Measurements from ENCODE around the gene FEN1. TPM values are rescaled to one million over a fixed set of nuclear protein-coding genes. Genes with fewer than 3 reads are reported as not detected.

Gene FEN1
- total and polyA plus RNA-seq, 2 of the 13 experiments (the other 11 are each of a cell fraction or from before 2014, with no cell fraction given) = 12.4 to 102 TPM

DNA sequence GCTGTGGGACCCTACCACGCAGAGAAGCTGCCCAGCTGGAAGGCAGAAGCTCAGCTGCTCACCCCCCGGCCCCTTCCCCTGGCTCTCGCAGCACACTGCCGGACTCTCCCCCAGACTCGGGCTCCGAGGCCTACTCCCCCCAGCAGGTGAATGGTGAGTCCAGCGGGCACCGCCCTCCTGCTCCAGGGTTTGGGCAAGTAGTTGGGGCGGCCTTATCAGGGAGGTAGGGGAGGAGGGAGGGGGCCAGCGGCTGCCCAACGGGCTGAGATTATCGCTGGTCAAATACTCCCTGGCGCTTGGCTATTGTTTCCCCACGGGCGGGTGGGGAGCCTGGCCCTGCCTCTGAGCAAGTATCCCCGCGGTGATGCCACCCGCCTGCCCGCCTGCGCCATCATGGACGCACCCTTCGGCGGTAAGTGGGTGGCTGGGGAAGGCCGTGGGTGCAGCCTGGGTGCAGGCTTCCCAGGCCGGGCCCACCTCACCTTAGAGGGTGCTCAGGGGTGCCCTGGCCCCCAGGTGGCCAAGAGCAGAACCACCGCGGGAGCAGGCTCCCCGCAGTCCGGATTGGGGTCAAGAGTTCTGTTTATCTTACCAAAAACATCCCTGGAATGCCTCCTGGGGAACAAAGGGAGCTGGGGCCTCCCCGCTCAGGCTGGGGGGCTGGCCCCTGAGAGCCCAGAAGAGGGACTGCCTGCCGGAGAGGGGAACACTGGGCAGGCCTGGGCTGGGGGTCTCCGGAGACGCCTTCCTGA lies 23.4 kb upstream of the FEN1 start (continued):
- TF ChIP-seq HMG20B (CRISPR knock-in tag; conservative IDR thresholded peaks at IDR 0.05) (no peak), ZNF660 (CRISPR knock-in tag; IDR thresholded peaks at IDR 0.05; ENCODE audit: borderline replicate concordance, low read depth) (no peak), ZBTB44 (CRISPR knock-in tag; IDR thresholded peaks at IDR 0.05) (0 out of 2 replicates have a peak, but pooled peaks have one; percentile 49), ZNF816 (CRISPR knock-in tag; IDR thresholded peaks at IDR 0.05; ENCODE audit: borderline replicate concordance) (no peak), ATF7 (IDR thresholded peaks at IDR 0.05) (no peak), ATF7 (CRISPR knock-in tag; IDR thresholded peaks at IDR 0.05) (no peak), HINFP (CRISPR knock-in tag; IDR thresholded peaks at IDR 0.05; ENCODE audit: low read depth) (no peak), ZFP62 (CRISPR knock-in tag; IDR thresholded peaks at IDR 0.05) (no peak), ZNF781 (CRISPR knock-in tag; IDR thresholded peaks at IDR 0.05; ENCODE audit: borderline replicate concordance, not compliant biosample characterization) (peak; percentile 41), CHCHD3 (CRISPR knock-in tag; IDR thresholded peaks at IDR 0.05) (0 out of 2 replicates have a peak, but pooled peaks have one; percentile 55), ZNF552 (CRISPR knock-in tag; IDR thresholded peaks at IDR 0.05; ENCODE audit: borderline replicate concordance) (no peak), TFDP1 (CRISPR knock-in tag; IDR thresholded peaks at IDR 0.05; ENCODE audit: borderline replicate concordance) (no peak), ZFP36 (IDR thresholded peaks at IDR 0.05; ENCODE audit: borderline replicate concordance, low read depth, low read length, partially characterized antibody) (no peak), ZFX (CRISPR knock-in tag; IDR thresholded peaks at IDR 0.05; ENCODE audit: low read depth) (peak; percentile 90), ZNF773 (CRISPR knock-in tag; IDR thresholded peaks at IDR 0.05; ENCODE audit: borderline replicate concordance) (no peak)
- TF ChIP-seq, protein P1, sequence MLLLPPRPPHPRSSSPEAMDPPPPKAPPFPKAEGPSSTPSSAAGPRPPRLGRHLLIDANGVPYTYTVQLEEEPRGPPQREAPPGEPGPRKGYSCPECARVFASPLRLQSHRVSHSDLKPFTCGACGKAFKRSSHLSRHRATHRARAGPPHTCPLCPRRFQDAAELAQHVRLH (CRISPR knock-in tag; IDR thresholded peaks at IDR 0.05; ENCODE audit: borderline replicate concordance, low read depth) = no peak
- TF ChIP-seq, protein P2, sequence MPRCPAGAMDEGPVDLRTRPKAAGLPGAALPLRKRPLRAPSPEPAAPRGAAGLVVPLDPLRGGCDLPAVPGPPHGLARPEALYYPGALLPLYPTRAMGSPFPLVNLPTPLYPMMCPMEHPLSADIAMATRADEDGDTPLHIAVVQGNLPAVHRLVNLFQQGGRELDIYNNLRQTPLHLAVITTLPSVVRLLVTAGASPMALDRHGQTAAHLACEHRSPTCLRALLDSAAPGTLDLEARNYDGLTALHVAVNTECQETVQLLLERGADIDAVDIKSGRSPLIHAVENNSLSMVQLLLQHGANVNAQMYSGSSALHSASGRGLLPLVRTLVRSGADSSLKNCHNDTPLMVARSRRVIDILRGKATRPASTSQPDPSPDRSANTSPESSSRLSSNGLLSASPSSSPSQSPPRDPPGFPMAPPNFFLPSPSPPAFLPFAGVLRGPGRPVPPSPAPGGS (CRISPR knock-in tag; IDR thresholded peaks at IDR 0.05) = peak; percentile 25; the same call in 1 of the 2 replicates
- TF ChIP-seq, protein P3, sequence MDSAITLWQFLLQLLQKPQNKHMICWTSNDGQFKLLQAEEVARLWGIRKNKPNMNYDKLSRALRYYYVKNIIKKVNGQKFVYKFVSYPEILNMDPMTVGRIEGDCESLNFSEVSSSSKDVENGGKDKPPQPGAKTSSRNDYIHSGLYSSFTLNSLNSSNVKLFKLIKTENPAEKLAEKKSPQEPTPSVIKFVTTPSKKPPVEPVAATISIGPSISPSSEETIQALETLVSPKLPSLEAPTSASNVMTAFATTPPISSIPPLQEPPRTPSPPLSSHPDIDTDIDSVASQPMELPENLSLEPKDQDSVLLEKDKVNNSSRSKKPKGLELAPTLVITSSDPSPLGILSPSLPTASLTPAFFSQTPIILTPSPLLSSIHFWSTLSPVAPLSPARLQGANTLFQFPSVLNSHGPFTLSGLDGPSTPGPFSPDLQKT (CRISPR knock-in tag; IDR thresholded peaks at IDR 0.05; ENCODE audit: borderline replicate concordance) = no peak
- TF ChIP-seq, protein P4, sequence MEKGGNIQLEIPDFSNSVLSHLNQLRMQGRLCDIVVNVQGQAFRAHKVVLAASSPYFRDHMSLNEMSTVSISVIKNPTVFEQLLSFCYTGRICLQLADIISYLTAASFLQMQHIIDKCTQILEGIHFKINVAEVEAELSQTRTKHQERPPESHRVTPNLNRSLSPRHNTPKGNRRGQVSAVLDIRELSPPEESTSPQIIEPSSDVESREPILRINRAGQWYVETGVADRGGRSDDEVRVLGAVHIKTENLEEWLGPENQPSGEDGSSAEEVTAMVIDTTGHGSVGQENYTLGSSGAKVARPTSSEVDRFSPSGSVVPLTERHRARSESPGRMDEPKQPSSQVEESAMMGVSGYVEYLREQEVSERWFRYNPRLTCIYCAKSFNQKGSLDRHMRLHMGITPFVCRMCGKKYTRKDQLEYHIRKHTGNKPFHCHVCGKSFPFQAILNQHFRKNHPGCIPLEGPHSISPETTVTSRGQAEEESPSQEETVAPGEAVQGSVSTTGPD (CRISPR knock-in tag; IDR thresholded peaks at IDR 0.05) = no peak
